Measurements from ENCODE around the gene ENTHD1. TPM values are rescaled to one million over a fixed set of nuclear protein-coding genes. Genes with fewer than 3 reads are reported as not detected.
"Not testable (repeated sequence)": the region's sequence is repeated elsewhere in the genome, so short reads cannot be mapped to it uniquely, and the experiment has no call there.

Gene ENTHD1
- total RNA-seq, 2 donors from 2014 or later, result not detected

DNA sequence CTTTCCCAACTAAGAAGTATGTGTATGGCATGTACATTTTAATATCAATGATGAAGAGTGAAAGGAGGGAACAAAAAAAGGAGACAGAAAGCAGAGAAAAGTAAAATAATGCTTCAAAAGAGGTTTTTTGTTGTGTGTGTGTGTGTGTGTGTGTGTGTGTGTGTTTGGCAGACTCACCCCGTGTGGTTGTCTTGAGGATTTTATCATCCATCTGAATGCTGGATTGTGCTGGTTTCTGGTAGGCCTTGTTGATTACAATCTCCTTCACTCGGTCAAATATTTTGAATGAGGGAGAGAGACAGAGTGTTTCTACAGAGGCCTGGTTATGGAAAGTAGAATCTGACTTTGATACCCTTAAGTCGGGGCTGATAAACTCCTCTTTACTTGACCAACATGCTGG, 128.5 kb downstream of the ENTHD1 start:
- no peak for ATAC-seq
- no peaks in the 10 kb centered on the region for H3K9me3 ChIP-seq (ENCODE audit: control insufficient read depth, low read length, poor library complexity, severe bottlenecking)
- H3K27me3 Mint-ChIP-seq, result no peaks in the 10 kb centered on the region
- no peak overlapping the region for H3K27ac Mint-ChIP-seq
- H3K4me3 Mint-ChIP-seq, result no peak overlapping the region
- H3K36me3 Mint-ChIP-seq (ENCODE audit: low read depth), result peaks cover 2% of the 10 kb centered on the region
- no peak for DNase-seq
- H3K4me1 Mint-ChIP-seq, result peaks cover 3% of the 10 kb centered on the region

- no peaks in the 10 kb centered on the region for H3K9me3 ChIP-seq (ENCODE audit: control insufficient read depth, low read length, poor library complexity, severe bottlenecking)
- peaks cover 3% of the 10 kb centered on the region for H3K4me1 Mint-ChIP-seq
- H3K27ac Mint-ChIP-seq, result no peak overlapping the region
- no peak for ATAC-seq
- H3K36me3 Mint-ChIP-seq (ENCODE audit: low read depth), result peaks cover under 1% of the 10 kb centered on the region
- H3K27me3 Mint-ChIP-seq, result no peaks in the 10 kb centered on the region
- no peak overlapping the region for H3K4me3 Mint-ChIP-seq
- DNase-seq, result no peak
Measured at GRCh38 chr22:39763276-39763675, 130.3 kb downstream of the ENTHD1 start.

- H3K36me3 Mint-ChIP-seq (ENCODE audit: low read depth), result peaks cover 9% of the 10 kb centered on the region
- H3K4me1 Mint-ChIP-seq, result peaks cover 23% of the 10 kb centered on the region
- DNase-seq (no peak), ATAC-seq (no peak)
- H3K9me3 ChIP-seq (ENCODE audit: control insufficient read depth, low read length, poor library complexity, severe bottlenecking), result no peaks in the 10 kb centered on the region
- peaks cover 18% of the 10 kb centered on the region for H3K27me3 Mint-ChIP-seq
- H3K27ac Mint-ChIP-seq, result no peak overlapping the region
- no peak overlapping the region for H3K4me3 Mint-ChIP-seq
Measured at GRCh38 chr22:39750759-39751158, 142.8 kb downstream of the ENTHD1 start.

DNA sequence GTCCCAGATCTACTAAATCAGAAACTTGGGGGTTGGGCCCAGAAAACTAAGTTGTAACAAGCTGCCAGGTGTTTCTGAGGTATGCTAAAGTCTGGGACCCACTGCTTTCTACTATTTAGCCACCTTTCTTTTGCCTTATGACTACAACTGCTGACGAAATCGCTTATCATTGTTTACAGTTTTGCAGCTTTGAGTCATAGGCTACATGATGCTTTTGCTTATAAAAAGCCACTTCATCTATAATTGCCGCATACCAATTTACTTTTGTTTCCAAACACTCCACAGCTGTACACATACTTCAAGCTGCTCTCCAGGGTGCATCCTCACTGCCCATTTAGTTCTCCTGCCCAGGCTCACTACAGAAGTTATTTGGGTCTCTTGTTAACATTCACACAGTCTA, 144.7 kb downstream of the ENTHD1 start:
- H3K4me3 Mint-ChIP-seq, result no peak overlapping the region
- H3K27ac Mint-ChIP-seq, result no peak overlapping the region
- DNase-seq, result no peak
- no peak for ATAC-seq
- no peaks in the 10 kb centered on the region for H3K9me3 ChIP-seq (ENCODE audit: control insufficient read depth, low read length, poor library complexity, severe bottlenecking)
- peaks cover 4% of the 10 kb centered on the region for H3K36me3 Mint-ChIP-seq (ENCODE audit: low read depth)
- H3K27me3 Mint-ChIP-seq, result peaks cover 10% of the 10 kb centered on the region
- H3K4me1 Mint-ChIP-seq, result peaks cover 24% of the 10 kb centered on the region

DNA sequence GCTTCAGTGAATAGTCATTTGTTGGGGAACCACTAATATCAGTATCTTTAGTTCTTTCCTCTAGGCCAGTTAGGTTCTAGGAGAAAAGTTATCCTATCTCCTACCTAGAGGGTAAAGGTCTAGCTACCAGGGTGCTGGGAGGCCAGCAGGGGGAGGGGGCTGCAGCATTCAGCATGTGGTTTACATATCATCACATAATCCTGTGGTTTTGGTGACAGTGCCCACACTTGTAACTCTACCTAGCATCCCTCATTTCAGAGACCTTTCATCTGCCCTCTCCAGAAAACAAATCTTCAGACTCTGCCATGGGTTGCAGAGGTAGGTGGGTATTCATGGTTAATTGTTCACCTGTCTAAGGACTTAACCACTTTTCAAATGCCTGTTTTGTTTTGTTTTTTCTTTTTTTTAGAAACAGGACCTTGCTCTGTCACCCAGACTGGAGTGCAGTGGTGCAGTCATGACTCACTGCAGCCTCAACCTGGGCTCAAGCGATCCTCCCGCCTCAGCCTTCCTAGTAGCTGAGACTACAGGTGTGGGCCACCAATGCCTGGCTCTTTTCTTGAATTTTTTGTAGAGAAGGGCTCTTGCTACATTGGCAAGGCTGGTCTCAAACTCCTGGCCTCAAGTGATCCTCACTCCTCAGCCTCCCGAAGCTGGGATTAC, 146.8 kb downstream of the ENTHD1 start:
- no peaks in the 10 kb centered on the region for H3K36me3 Mint-ChIP-seq (ENCODE audit: low read depth)
- DNase-seq (no peak), ATAC-seq (peak; percentile 53)
- H3K27me3 Mint-ChIP-seq, result peaks cover 6% of the 10 kb centered on the region
- no peaks in the 10 kb centered on the region for H3K9me3 ChIP-seq (ENCODE audit: control insufficient read depth, low read length, poor library complexity, severe bottlenecking)
- peaks cover 17% of the 10 kb centered on the region for H3K4me1 Mint-ChIP-seq
- H3K4me3 Mint-ChIP-seq, result no peak overlapping the region
- H3K27ac Mint-ChIP-seq, result peak overlapping the region; percentile 78

GRCh38 chr22:39745789-39746188, 147.8 kb downstream of the ENTHD1 start:
- H3K4me3 Mint-ChIP-seq, result no peak overlapping the region
- H3K27ac Mint-ChIP-seq, result peak overlapping the region; percentile 78
- DNase-seq (no peak), ATAC-seq (no peak)
- H3K27me3 Mint-ChIP-seq, result peaks cover 4% of the 10 kb centered on the region
- no peaks in the 10 kb centered on the region for H3K36me3 Mint-ChIP-seq (ENCODE audit: low read depth)
- no peaks in the 10 kb centered on the region for H3K9me3 ChIP-seq (ENCODE audit: control insufficient read depth, low read length, poor library complexity, severe bottlenecking)
- H3K4me1 Mint-ChIP-seq, result peaks cover 17% of the 10 kb centered on the region

DNA sequence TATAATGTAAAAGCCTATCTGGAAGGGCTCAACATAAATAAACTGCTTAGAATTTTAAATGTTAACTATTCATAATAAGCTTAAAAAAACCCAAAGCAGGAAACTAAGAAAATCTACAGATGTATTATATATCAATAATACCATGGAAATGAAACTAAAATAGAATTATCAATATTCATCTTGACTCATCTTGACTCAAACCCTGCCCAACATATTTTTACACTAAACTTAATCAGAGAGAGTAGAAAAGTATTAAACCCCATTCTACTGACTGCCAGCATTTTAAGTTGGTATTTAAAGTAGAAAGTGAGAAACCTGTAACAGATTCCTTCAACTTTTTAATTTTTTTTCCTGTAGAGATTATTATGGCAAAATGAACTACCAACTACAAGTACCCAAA, 149.2 kb downstream of the ENTHD1 start:
- H3K36me3 Mint-ChIP-seq (ENCODE audit: low read depth), result no peaks in the 10 kb centered on the region
- H3K4me1 Mint-ChIP-seq, result peaks cover 15% of the 10 kb centered on the region
- ATAC-seq (no peak), DNase-seq (no peak)
- H3K4me3 Mint-ChIP-seq, result no peak overlapping the region
- H3K27ac Mint-ChIP-seq, result no peak overlapping the region
- H3K9me3 ChIP-seq (ENCODE audit: control insufficient read depth, low read length, poor library complexity, severe bottlenecking), result no peaks in the 10 kb centered on the region
- no peaks in the 10 kb centered on the region for H3K27me3 Mint-ChIP-seq

- H3K4me3 Mint-ChIP-seq, result no peak overlapping the region
- no peak overlapping the region for H3K27ac Mint-ChIP-seq
- no peaks in the 10 kb centered on the region for H3K36me3 Mint-ChIP-seq (ENCODE audit: low read depth)
- H3K27me3 Mint-ChIP-seq, result no peaks in the 10 kb centered on the region
- ATAC-seq (no peak), DNase-seq (no peak)
- H3K9me3 ChIP-seq (ENCODE audit: control insufficient read depth, low read length, poor library complexity, severe bottlenecking), result no peaks in the 10 kb centered on the region
- H3K4me1 Mint-ChIP-seq, result peaks cover 15% of the 10 kb centered on the region
Measured at GRCh38 chr22:39743935-39744334, 149.6 kb downstream of the ENTHD1 start.

- H3K27me3 Mint-ChIP-seq, result peaks cover 24% of the 10 kb centered on the region
- peaks cover 2% of the 10 kb centered on the region for H3K4me1 Mint-ChIP-seq
- no peak for ATAC-seq
- no peak for DNase-seq
- no peaks in the 10 kb centered on the region for H3K9me3 ChIP-seq (ENCODE audit: control insufficient read depth, low read length, poor library complexity, severe bottlenecking)
- no peaks in the 10 kb centered on the region for H3K36me3 Mint-ChIP-seq (ENCODE audit: low read depth)
- H3K27ac Mint-ChIP-seq, result no peak overlapping the region
- no peak overlapping the region for H3K4me3 Mint-ChIP-seq
Measured at GRCh38 chr22:39739338-39740027, 154.1 kb downstream of the ENTHD1 start.

GRCh38 chr22:39738746-39739145, 154.8 kb downstream of the ENTHD1 start:
- H3K4me1 Mint-ChIP-seq, result no peaks in the 10 kb centered on the region
- no peak for ATAC-seq

DNA sequence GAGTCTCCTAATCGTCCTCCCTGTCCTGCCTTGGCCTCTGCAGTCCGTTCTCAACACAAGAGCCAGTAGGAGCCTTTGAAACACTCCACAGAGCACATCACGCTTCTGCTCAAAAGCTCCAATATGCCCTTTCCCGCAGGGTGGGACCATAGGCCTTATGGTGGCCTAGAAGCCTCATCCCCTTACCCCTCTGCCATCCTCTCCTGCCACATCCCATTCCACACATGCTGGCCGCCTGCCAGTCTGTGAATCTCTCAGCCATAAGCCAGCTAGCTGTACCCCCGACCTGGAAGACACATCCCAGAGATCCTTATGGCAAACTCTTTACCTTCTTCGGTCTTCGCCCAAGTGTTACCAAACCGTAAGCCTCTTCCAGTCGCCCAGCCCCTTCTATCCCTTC, 157.8 kb downstream of the ENTHD1 start:
- no peak overlapping the region for H3K27ac Mint-ChIP-seq
- H3K4me3 Mint-ChIP-seq, result no peak overlapping the region
- no peak for ATAC-seq
- no peaks in the 10 kb centered on the region for H3K9me3 ChIP-seq (ENCODE audit: control insufficient read depth, low read length, poor library complexity, severe bottlenecking)
- H3K27me3 Mint-ChIP-seq, result peaks cover 33% of the 10 kb centered on the region
- no peaks in the 10 kb centered on the region for H3K4me1 Mint-ChIP-seq
- DNase-seq, result no peak
- no peaks in the 10 kb centered on the region for H3K36me3 Mint-ChIP-seq (ENCODE audit: low read depth)

More at GRCh38 chr22:39738746-39739145, 154.8 kb downstream of the ENTHD1 start:
- no peak for DNase-seq
- no peaks in the 10 kb centered on the region for H3K36me3 Mint-ChIP-seq (ENCODE audit: low read depth)
- peaks cover 24% of the 10 kb centered on the region for H3K27me3 Mint-ChIP-seq
- no peaks in the 10 kb centered on the region for H3K9me3 ChIP-seq (ENCODE audit: control insufficient read depth, low read length, poor library complexity, severe bottlenecking)
- no peak overlapping the region for H3K27ac Mint-ChIP-seq
- H3K4me3 Mint-ChIP-seq, result no peak overlapping the region

DNA sequence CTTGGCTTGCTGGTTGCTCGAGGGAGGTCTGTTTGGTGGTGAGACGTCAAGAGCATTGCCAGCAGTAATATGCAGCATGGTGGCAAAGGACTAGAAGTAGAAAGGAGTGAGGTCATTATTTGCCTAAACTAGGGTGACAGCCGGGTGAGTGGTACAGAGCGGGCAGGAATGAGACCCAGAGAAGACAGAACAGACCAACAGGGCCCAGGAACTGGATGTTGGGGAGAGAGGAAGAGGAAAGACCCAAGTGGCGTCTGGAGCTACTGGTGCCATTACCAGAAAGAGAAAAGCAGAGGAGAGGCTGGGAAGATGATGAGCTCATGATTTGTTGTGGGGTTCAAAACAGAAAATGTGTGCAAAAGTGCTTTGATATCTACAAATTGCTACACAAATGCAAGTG, 158.7 kb downstream of the ENTHD1 start:
- H3K27ac Mint-ChIP-seq, result no peak overlapping the region
- H3K4me1 Mint-ChIP-seq, result no peaks in the 10 kb centered on the region
- ATAC-seq (no peak), DNase-seq (no peak)
- peaks cover 33% of the 10 kb centered on the region for H3K27me3 Mint-ChIP-seq
- H3K36me3 Mint-ChIP-seq (ENCODE audit: low read depth), result no peaks in the 10 kb centered on the region
- no peaks in the 10 kb centered on the region for H3K9me3 ChIP-seq (ENCODE audit: control insufficient read depth, low read length, poor library complexity, severe bottlenecking)
- no peak overlapping the region for H3K4me3 Mint-ChIP-seq

DNA sequence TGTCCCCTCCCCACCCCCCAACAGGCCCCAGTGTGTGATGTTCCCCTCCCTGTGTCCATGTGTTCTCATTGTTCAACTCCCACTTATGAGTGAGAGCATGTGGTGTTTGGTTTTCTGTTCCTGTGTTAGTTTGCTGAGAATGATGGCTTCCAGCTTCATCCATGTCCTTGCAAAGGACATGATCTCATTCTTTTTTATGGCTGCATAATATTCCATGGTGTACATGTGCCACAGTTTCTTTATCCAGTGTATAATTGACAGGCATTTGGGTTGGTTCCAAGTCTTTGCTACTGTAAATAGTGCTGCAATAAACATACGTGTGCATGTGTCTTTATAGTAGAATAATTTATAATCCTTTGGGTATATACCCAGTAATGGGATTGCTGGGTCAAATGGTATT, 159.5 kb downstream of the ENTHD1 start:
- not testable (repeated sequence) for DNase-seq; H3K4me1 Mint-ChIP-seq; H3K36me3 Mint-ChIP-seq (ENCODE audit: low read depth); H3K27ac Mint-ChIP-seq; ATAC-seq; H3K4me3 Mint-ChIP-seq; H3K9me3 ChIP-seq (ENCODE audit: control insufficient read depth, low read length, poor library complexity, severe bottlenecking)
- H3K27me3 Mint-ChIP-seq, result peaks cover 33% of the 10 kb centered on the region

- Mint-ChIP-seq H3K27ac (no peak overlapping the region), H3K27me3 (peaks cover 31% of the 10 kb centered on the region), H3K36me3 (ENCODE audit: low read depth) (no peaks in the 10 kb centered on the region), H3K4me1 (no peaks in the 10 kb centered on the region), H3K4me3 (no peak overlapping the region)
- ATAC-seq, result no peak
- H3K9me3 ChIP-seq (ENCODE audit: control insufficient read depth, low read length, poor library complexity, severe bottlenecking), result no peaks in the 10 kb centered on the region
- DNase-seq, result no peak
Measured at GRCh38 chr22:39733191-39733590, 160.4 kb downstream of the ENTHD1 start.
